HG03442 (cell line): ENCODE data around the gene CD276.
A peak's percentile ranks its signal among the peaks of the same experiment; 100 is the strongest.
"Not testable (repeated sequence)": the region's sequence is repeated elsewhere in the genome, so short reads cannot be mapped to it uniquely, and the experiment has no call there.

Experiments
- ATAC-seq: cut with Tn5 transposase; IDR thresholded peaks from one replicate; pipeline ENCODE4 v1.9.1; 2021; ENCODE audit warnings: mild to moderate bottlenecking, moderate library complexity; ENCODE audit not compliant: unreplicated experiment

Gene CD276

GRCh38 chr15:73684581-73685455 lies 635 bp downstream of the CD276 start:
- no peak for ATAC-seq

- no peak for ATAC-seq
Measured at GRCh38 chr15:73685981-73686380, 1.8 kb downstream of the CD276 start.

- no peak for ATAC-seq
Measured at GRCh38 chr15:73686781-73687256, 2.6 kb downstream of the CD276 start.

GRCh38 chr15:73687351-73687750 lies 3.2 kb downstream of the CD276 start:
- ATAC-seq: no peak

GRCh38 chr15:73688455-73688854 lies 4.3 kb downstream of the CD276 start:
- no peak for ATAC-seq

GRCh38 chr15:73691396-73691795 lies 7.2 kb downstream of the CD276 start:
- no peak for ATAC-seq

- no peak for ATAC-seq
Measured at GRCh38 chr15:73694419-73694818, 10.2 kb downstream of the CD276 start.

GRCh38 chr15:73695773-73696640 lies 11.8 kb downstream of the CD276 start:
- no peak for ATAC-seq

- ATAC-seq: no peak
Measured at GRCh38 chr15:73696641-73697001, 12.4 kb downstream of the CD276 start.

GRCh38 chr15:73697033-73697467 lies 12.9 kb downstream of the CD276 start:
- peak; percentile 72 for ATAC-seq

- no peak for ATAC-seq
Measured at GRCh38 chr15:73699249-73700040, 15.3 kb downstream of the CD276 start.

GRCh38 chr15:73700041-73700842 lies 16.1 kb downstream of the CD276 start:
- no peak for ATAC-seq

- not testable (repeated sequence) for ATAC-seq
Measured at GRCh38 chr15:73702311-73703239, 18.4 kb downstream of the CD276 start.

- not testable (repeated sequence) for ATAC-seq
Measured at GRCh38 chr15:73703601-73704000, 19.4 kb downstream of the CD276 start.

GRCh38 chr15:73704142-73704868 lies 20.1 kb downstream of the CD276 start:
- not testable (repeated sequence) for ATAC-seq

GRCh38 chr15:73704869-73705645 lies 20.9 kb downstream of the CD276 start:
- peak; percentile 45 for ATAC-seq

- no peak for ATAC-seq
Measured at GRCh38 chr15:73708691-73709090, 24.5 kb downstream of the CD276 start.
